HCT116 (cell line): Measurements from ENCODE around the gene TMEM54. TPM values are rescaled to one million over a fixed set of nuclear protein-coding genes. Genes with fewer than 3 reads are reported as not detected.

Source experiments
- ATAC-seq: fragments of 200-7000 bp; cut with Tn5 transposase; 2 replicates; pipeline ENCODE4 v1.9.1; 2020; ENCODE audit warnings: mild to moderate bottlenecking, moderate library complexity
- BruUV-seq: library from RNA; stranded (reverse); fragments of 400-500 nt; replicated peaks from 2 replicates; lab custom pipeline; 2021; lab: Mats Ljungman, UMichigan
- CTCF ChIA-PET: fragments of 300-600 bp; sonication (Branson Sonifier 250); formaldehyde crosslinking; loops from one replicate; lab custom pipeline; 2021; ENCODE audit warnings: antibody characterized with exemption; lab: Charles Lee
- POLR2A ChIA-PET: fragments of 300-600, 350-600 bp; sonication (Branson Sonifier 250); formaldehyde crosslinking; loops from one replicate; lab custom pipeline; 2021; ENCODE audit warnings: antibody characterized with exemption; lab: Charles Lee
- RAD21 ChIA-PET, 2 experiments: fragments of 300-600 bp; sonication (Branson Sonifier 250); formaldehyde crosslinking; loops; one replicate each; lab custom pipeline; 2023; ENCODE audit warnings: low total read pairs in 2 of 2; ENCODE audit not compliant: uncharacterized antibody in 2 of 2, unreplicated experiment in 2 of 2, low non-redundant PET in 1 of 2; lab: Charles Lee
- DNase-seq: peaks from one replicate; pipeline ENCODE4 v3.0.0-alpha.2; 2010; ENCODE audit warnings: low read depth, low spot score
- H2AFZ ChIP-seq: fragments of 200-600 bp; shearing (Covaris generic), sonication (generic); 2 replicates; pipeline ENCODE4 v1.6.1; 2017; ENCODE audit warnings: low read depth, mixed run types, mixed read lengths, antibody characterized with exemption, low read length; ENCODE audit not compliant: poor library complexity, severe bottlenecking
- H3K27ac ChIP-seq: 2 replicates; pipeline ENCODE4 v1.5.1; 2012; ENCODE audit warnings: low read depth, low read length
- H3K27me3 ChIP-seq: fragments of 200-600 bp; sonication (generic); 2 replicates; pipeline ENCODE4 v1.6.1; 2016; ENCODE audit warnings: mixed run types, low read length, mixed read lengths; ENCODE audit not compliant: insufficient read depth
- H3K36me3 ChIP-seq, 2 experiments: fragments of 200-500 bp in 1 of 2; fragments of 200-600 bp in 1 of 2; sonication (Bioruptor generic) in 1 of 2; sonication (generic) in 1 of 2; 2 replicates each; pipeline versions ENCODE4 v1.5.1 to v1.6.1; 2014 to 2016; ENCODE audit warnings: low read length in 2 of 2, inconsistent platforms in 1 of 2, mixed read lengths in 1 of 2, mixed run types in 1 of 2; ENCODE audit not compliant: insufficient read depth in 2 of 2, control insufficient read depth in 1 of 2
- H3K4me1 ChIP-seq, 2 experiments: fragments of 200-600 bp in 1 of 2; sonication (generic) in 1 of 2; 2 replicates each; pipeline versions ENCODE4 v1.5.1 to v1.6.1; 2012 to 2017; ENCODE audit warnings: low read length in 2 of 2, inconsistent platforms in 1 of 2, mild to moderate bottlenecking in 1 of 2, mixed read lengths in 1 of 2, mixed run types in 1 of 2, moderate library complexity in 1 of 2; ENCODE audit not compliant: insufficient read depth in 2 of 2, control insufficient read depth in 1 of 2
- H3K4me2 ChIP-seq: fragments of 200-600 bp; sonication (generic); 2 replicates; pipeline ENCODE4 v1.6.1; 2017; ENCODE audit warnings: mixed run types, low read length, mixed read lengths
- H3K4me3 ChIP-seq, 2 experiments: fragments of 200-600 bp in 1 of 2; sonication (generic) in 1 of 2; replicated peaks in 1 of 2; 2 replicates each; pipeline ENCODE4 v1.5.1; 2011 to 2016; ENCODE audit warnings: low read length in 2 of 2, control low read depth in 1 of 2, low read depth in 1 of 2, mild to moderate bottlenecking in 1 of 2, mixed read lengths in 1 of 2, mixed run types in 1 of 2
- H3K79me2 ChIP-seq: fragments of 200-600 bp; sonication (generic); 2 replicates; pipeline ENCODE4 v1.6.1; 2017; ENCODE audit warnings: mild to moderate bottlenecking, mixed run types, low read length, moderate library complexity, mixed read lengths; ENCODE audit not compliant: insufficient read depth
- H3K9ac ChIP-seq: fragments of 200-600 bp; sonication (generic); 2 replicates; pipeline ENCODE4 v1.6.1; 2016; ENCODE audit warnings: low read length, mixed read lengths
- H3K9me2 ChIP-seq: fragments of 200-600 bp; sonication (generic), shearing (Covaris generic); 2 replicates; pipeline ENCODE4 v1.6.1; 2017; ENCODE audit warnings: mixed run types, mild to moderate bottlenecking, moderate library complexity; ENCODE audit not compliant: insufficient read depth
- H3K9me3 ChIP-seq, 2 experiments: fragments of 200-500 bp in 1 of 2; fragments of 200-600 bp in 1 of 2; sonication (Bioruptor generic) in 1 of 2; sonication (generic) in 1 of 2; 2 replicates each; pipeline ENCODE4 v1.6.1; 2014 to 2017; ENCODE audit warnings: low read length in 2 of 2, mixed read lengths in 2 of 2, inconsistent platforms in 1 of 2, low read depth in 1 of 2, mild to moderate bottlenecking in 1 of 2, mixed run types in 1 of 2, moderate library complexity in 1 of 2; ENCODE audit not compliant: control insufficient read depth in 1 of 2, insufficient read depth in 1 of 2
- H4K20me1 ChIP-seq: fragments of 200-600 bp; sonication (generic), shearing (Covaris generic); 2 replicates; pipeline ENCODE4 v1.6.1; 2017; ENCODE audit warnings: mixed run types, mild to moderate bottlenecking, moderate library complexity; ENCODE audit not compliant: insufficient read depth
- ATF3 ChIP-seq: IDR thresholded peaks from 2 replicates; pipeline ENCODE4 v1.6.1; 2012
- CEBPB ChIP-seq: IDR thresholded peaks from 2 replicates; pipeline ENCODE4 v1.6.1; 2012; ENCODE audit warnings: low read depth
- CTCF ChIP-seq, 3 experiments: fragments of 200-600 bp in 1 of 3; sonication (generic) in 1 of 3; IDR thresholded peaks in 2 of 3; conservative IDR thresholded peaks in 1 of 3; 2 replicates each; pipeline ENCODE4 v1.5.1; 2012 to 2017; ENCODE audit warnings: low read depth in 2 of 3, low read length in 2 of 3, antibody characterized with exemption in 1 of 3, borderline replicate concordance in 1 of 3, control low read depth in 1 of 3, mild to moderate bottlenecking in 1 of 3, mixed read lengths in 1 of 3, mixed run types in 1 of 3, moderate library complexity in 1 of 3; ENCODE audit not compliant: insufficient read depth in 1 of 3
- EGR1 ChIP-seq: IDR thresholded peaks from 2 replicates; pipeline ENCODE4 v1.6.1; 2012; ENCODE audit warnings: low read depth
- EZH2phosphoT487 ChIP-seq: fragments of 200-600 bp; IDR thresholded peaks from 2 replicates; pipeline ENCODE4 v1.6.1; 2018; ENCODE audit warnings: antibody characterized with exemption, borderline replicate concordance
- JUND ChIP-seq: IDR thresholded peaks from 2 replicates; pipeline ENCODE4 v1.6.1; 2012
- MAX ChIP-seq: IDR thresholded peaks from 2 replicates; pipeline ENCODE4 v1.6.1; 2012
- POLR2A ChIP-seq: IDR thresholded peaks from 2 replicates; pipeline ENCODE4 v1.7.0; 2011; ENCODE audit warnings: borderline replicate concordance; ENCODE audit not compliant: insufficient read depth, insufficient read length; ENCODE audit errors: extremely low read depth
- POLR2AphosphoS5 ChIP-seq: IDR thresholded peaks from 2 replicates; pipeline ENCODE4 v1.6.1; 2011; ENCODE audit warnings: mild to moderate bottlenecking, low read depth, low read length, moderate library complexity
- RAD21 ChIP-seq: IDR thresholded peaks from 2 replicates; pipeline ENCODE4 v1.6.1; 2012; ENCODE audit warnings: low read depth, mild to moderate bottlenecking
- REST ChIP-seq: IDR thresholded peaks from 2 replicates; pipeline ENCODE4 v1.6.1; 2012; ENCODE audit warnings: low read depth
- SIN3A ChIP-seq: IDR thresholded peaks from 2 replicates; pipeline ENCODE4 v1.6.1; 2012; ENCODE audit warnings: low read depth
- SRF ChIP-seq: IDR thresholded peaks from 2 replicates; pipeline ENCODE4 v1.6.1; 2012; ENCODE audit warnings: low read depth
- TCF7L2 ChIP-seq: IDR thresholded peaks from 2 replicates; pipeline ENCODE4 v1.7.0; 2011; ENCODE audit warnings: borderline replicate concordance, inconsistent platforms; ENCODE audit not compliant: insufficient read depth, insufficient read length; ENCODE audit errors: extremely low read depth
- YY1 ChIP-seq: IDR thresholded peaks from 2 replicates; pipeline ENCODE4 v1.6.1; 2011; ENCODE audit warnings: low read length, low read depth, moderate library complexity, mild to moderate bottlenecking; ENCODE audit not compliant: insufficient replicate concordance; ENCODE audit errors: extremely low read depth
- ZBTB33 ChIP-seq: IDR thresholded peaks from 2 replicates; pipeline ENCODE4 v1.6.1; 2011; ENCODE audit warnings: mild to moderate bottlenecking, low read length, moderate library complexity; ENCODE audit not compliant: insufficient replicate concordance; ENCODE audit errors: extremely low read depth
- ZFX ChIP-seq: fragments of 450-650 bp; IDR thresholded peaks from 2 replicates; pipeline ENCODE4 v1.6.1; 2017
- ZNF274 ChIP-seq: fragments of 200-500 bp; sonication (Bioruptor generic); IDR thresholded peaks from 2 replicates; pipeline ENCODE4 v1.6.1; 2014; ENCODE audit warnings: mild to moderate bottlenecking, low read depth, low read length, inconsistent platforms
- intact Hi-C: fragments of 100-400 bp; cut with micrococcal nuclease; formaldehyde crosslinking; loops from 2 replicates; pipeline ENCODE4 v1.10.0; 2022
- total RNA-seq: library from RNA; stranded (reverse); gene quantifications from one replicate; pipeline ENCODE4 v1.2.1, GENCODE V29; 2021; ENCODE audit not compliant: unreplicated experiment

The TMEM54 gene
- total RNA-seq, 1 experiment from 2014 or later: 121 TPM

- ATAC-seq: no peak
- Histone ChIP-seq H3K9me3 (no peaks in the 10 kb centered on the region), H3K9me2 (no peaks in the 10 kb centered on the region), H3K27me3 (no peaks in the 10 kb centered on the region), H3K4me3 (no peak overlapping the region), H4K20me1 (no peaks in the 10 kb centered on the region), H3K4me2 (no peak overlapping the region; the same call in 1 of the 2 replicates), H3K79me2 (peaks cover 6% of the 10 kb centered on the region; the same call in 1 of the 2 replicates), H2AFZ (no peak overlapping the region), H3K9ac (no peak overlapping the region), H3K36me3 (peaks cover 0 to 1% of the 10 kb centered on the region in 2 experiments; a peak in 2 of 4 replicates), H3K27ac (no peak overlapping the region), H3K4me1 (peaks cover 19 to 32% of the 10 kb centered on the region in 2 experiments; a peak in 3 of 4 replicates)
- ChIA-PET RAD21 (no interaction called here), POLR2A (no interaction called here), CTCF (no interaction called here)
- BruUV-seq: no TSS peak
- TF ChIP-seq POLR2AphosphoS5 (no peak), POLR2A (no peak), ZNF274 (no peak), ZBTB33 (no peak), SRF (no peak), MAX (no peak), EZH2phosphoT487 (no peak), SIN3A (no peak), JUND (no peak), CEBPB (no peak), ATF3 (no peak), TCF7L2 (no peak), YY1 (no peak), RAD21 (no peak), EGR1 (no peak), CTCF (IDR thresholded peaks at IDR 0.05 in 2 of 3, conservative IDR thresholded peaks at IDR 0.05 in 1 of 3; ENCODE audit: borderline replicate concordance in 1 of 3, insufficient read depth in 1 of 3, low read depth in 2 of 3, low read length in 2 of 3) (no peak), ZFX (no peak), REST (no peak)
- intact Hi-C loops: loop anchor here (10.0 kb wide), 1 partner anchor 152 kb away; no protein-coding TSS in a partner anchor
- DNase-seq: no peak
Measured at GRCh38 chr1:32902535-32902920, 1.3 kb upstream of the TMEM54 start.
